Calu3 (cell line): ENCODE measurements around the gene EXD1. TPM values are rescaled to one million over a fixed set of nuclear protein-coding genes. Genes with fewer than 3 reads are reported as not detected.

Experiments used
- BruUV-seq: library from RNA; stranded (reverse); fragments of 400-500 nt; replicated peaks from 2 replicates; lab custom pipeline; 2021; lab: Mats Ljungman, UMichigan
- CTCF ChIA-PET: fragments of 300-600 bp; sonication (Branson Sonifier 250); formaldehyde crosslinking; loops from one replicate; lab custom pipeline; 2022; ENCODE audit warnings: antibody characterized with exemption; lab: Charles Lee
- DNase-seq: peaks from one replicate; pipeline ENCODE4 v3.0.0; 2022
- H3K27ac Mint-ChIP-seq: one replicate; pipeline ENCODE4 v1.8.0; 2022; ENCODE audit warnings: mixed read lengths; ENCODE audit not compliant: unreplicated experiment
- H3K27me3 Mint-ChIP-seq: one replicate; pipeline ENCODE4 v1.8.0; 2022; ENCODE audit warnings: mixed read lengths; ENCODE audit not compliant: unreplicated experiment
- H3K36me3 Mint-ChIP-seq: one replicate; pipeline ENCODE4 v1.8.0; 2022; ENCODE audit warnings: mild to moderate bottlenecking, moderate library complexity, mixed read lengths; ENCODE audit not compliant: insufficient read depth, unreplicated experiment
- H3K4me1 Mint-ChIP-seq: one replicate; pipeline ENCODE4 v1.8.0; 2022; ENCODE audit warnings: mild to moderate bottlenecking, low read depth, mixed read lengths; ENCODE audit not compliant: unreplicated experiment
- H3K4me3 Mint-ChIP-seq: one replicate; pipeline ENCODE4 v1.8.0; 2022; ENCODE audit warnings: mild to moderate bottlenecking, low read depth, moderate library complexity, mixed read lengths; ENCODE audit not compliant: unreplicated experiment
- H3K9me3 Mint-ChIP-seq: one replicate; pipeline ENCODE4 v1.8.0; 2022; ENCODE audit warnings: low read depth, mixed read lengths; ENCODE audit not compliant: unreplicated experiment
- intact Hi-C: fragments of 100-400 bp; cut with micrococcal nuclease; formaldehyde crosslinking; loops from one replicate; pipeline ENCODE4 v1.10.0; 2022; ENCODE audit not compliant: unreplicated experiment
- total RNA-seq: library from RNA; stranded (reverse); gene quantifications from 2 replicates; pipeline ENCODE4 v1.2.3, GENCODE V29; 2022
- TF ChIP-seq, protein P1 (sequence below): fragments of 200-600 bp; IDR thresholded peaks from one replicate; pipeline ENCODE4 v1.8.0; 2022; ENCODE audit warnings: antibody characterized with exemption; ENCODE audit not compliant: unreplicated experiment

Gene EXD1
- total RNA-seq, 1 experiment from 2014 or later: not detected

DNA sequence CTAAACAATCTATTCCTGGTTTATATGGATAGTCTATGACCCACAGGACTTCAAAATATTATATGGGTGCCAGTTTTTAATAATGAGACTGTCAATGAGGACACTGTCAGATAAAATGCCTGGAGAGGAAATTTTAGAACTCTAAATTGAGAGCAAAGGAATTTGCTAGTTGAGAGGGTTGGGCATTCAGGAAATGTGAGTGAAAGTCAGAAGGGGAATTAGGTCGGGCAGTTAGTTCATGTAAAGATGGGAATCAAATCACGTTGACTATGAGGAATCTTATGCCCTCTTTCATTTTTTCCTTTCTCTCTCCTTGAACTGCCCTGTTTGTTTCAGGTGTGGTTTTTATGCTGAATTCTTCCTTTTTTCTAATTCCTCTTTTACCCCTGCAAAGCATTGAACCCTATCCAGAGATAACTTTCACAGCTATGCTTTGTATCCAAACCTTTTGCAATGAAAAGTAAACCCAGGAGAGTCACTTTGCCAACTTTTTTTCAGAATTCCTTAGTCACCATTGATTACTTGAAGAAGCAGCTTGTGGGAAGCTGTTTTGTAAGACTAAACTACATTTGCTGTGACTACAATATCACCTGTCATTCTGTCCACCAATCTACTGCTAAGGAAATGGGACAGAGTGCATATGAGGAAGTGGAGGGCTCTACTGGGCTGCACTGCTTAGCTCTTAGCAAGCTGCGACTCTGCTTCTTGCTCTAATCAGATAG is 28.4 kb upstream of the EXD1 start:
- Mint-ChIP-seq H3K9me3 (no peaks in the 10 kb centered on the region), H3K4me3 (peak overlapping the region; percentile 38), H3K4me1 (peaks cover 18% of the 10 kb centered on the region), H3K36me3 (no peaks in the 10 kb centered on the region), H3K27me3 (no peaks in the 10 kb centered on the region), H3K27ac (peak overlapping the region; percentile 96)
- intact Hi-C loops: loop anchor here (10.0 kb wide), 1 partner anchor 76 kb away; the partner anchor contains the start of genes NUSAP1 and OIP5
- no TSS peak for BruUV-seq
- peak; percentile 24 for DNase-seq
- CTCF ChIA-PET: interaction anchor here (0.6 to 1.5 kb wide), 3 partner anchors 9 to 482 kb away, joined by 4 to 14 read pairs (median 4); no protein-coding TSS in a partner anchor
- TF ChIP-seq, protein P1, sequence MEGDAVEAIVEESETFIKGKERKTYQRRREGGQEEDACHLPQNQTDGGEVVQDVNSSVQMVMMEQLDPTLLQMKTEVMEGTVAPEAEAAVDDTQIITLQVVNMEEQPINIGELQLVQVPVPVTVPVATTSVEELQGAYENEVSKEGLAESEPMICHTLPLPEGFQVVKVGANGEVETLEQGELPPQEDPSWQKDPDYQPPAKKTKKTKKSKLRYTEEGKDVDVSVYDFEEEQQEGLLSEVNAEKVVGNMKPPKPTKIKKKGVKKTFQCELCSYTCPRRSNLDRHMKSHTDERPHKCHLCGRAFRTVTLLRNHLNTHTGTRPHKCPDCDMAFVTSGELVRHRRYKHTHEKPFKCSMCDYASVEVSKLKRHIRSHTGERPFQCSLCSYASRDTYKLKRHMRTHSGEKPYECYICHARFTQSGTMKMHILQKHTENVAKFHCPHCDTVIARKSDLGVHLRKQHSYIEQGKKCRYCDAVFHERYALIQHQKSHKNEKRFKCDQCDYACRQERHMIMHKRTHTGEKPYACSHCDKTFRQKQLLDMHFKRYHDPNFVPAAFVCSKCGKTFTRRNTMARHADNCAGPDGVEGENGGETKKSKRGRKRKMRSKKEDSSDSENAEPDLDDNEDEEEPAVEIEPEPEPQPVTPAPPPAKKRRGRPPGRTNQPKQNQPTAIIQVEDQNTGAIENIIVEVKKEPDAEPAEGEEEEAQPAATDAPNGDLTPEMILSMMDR: no peak

DNA sequence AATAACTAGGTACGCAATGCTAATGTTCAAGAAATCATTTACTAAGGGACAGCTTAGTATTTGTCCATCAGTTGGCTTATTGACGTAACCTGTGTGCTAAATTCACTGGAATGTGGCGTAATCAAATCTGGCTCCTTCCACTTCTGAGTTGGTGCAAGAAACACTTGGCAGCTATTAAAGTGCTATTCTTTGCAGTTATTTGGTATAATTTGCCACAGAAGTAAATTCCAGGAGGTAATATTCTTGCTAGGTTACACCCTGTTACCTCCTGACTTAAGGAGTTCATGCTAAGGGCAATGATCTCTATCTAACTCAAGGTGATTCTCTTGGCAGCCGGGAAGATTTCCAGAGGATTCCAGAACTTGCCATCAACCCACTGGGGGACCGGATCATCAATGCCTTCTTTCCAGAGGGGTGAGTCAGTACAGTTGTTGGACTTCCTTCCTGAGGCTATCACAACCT is 26.1 kb upstream of the EXD1 start:
- Mint-ChIP-seq H3K27ac (peak overlapping the region; percentile 30), H3K9me3 (no peaks in the 10 kb centered on the region), H3K4me3 (no peak overlapping the region), H3K4me1 (peaks cover 18% of the 10 kb centered on the region), H3K27me3 (no peaks in the 10 kb centered on the region), H3K36me3 (no peaks in the 10 kb centered on the region)
- peak; percentile 20 for DNase-seq
- intact Hi-C loops: loop anchor here (10.0 kb wide), 1 partner anchor 78 kb away; the partner anchor contains the start of genes NUSAP1 and OIP5
- TF ChIP-seq, protein P1: no peak
- CTCF ChIA-PET: no interaction called here
- no TSS peak for BruUV-seq

DNA sequence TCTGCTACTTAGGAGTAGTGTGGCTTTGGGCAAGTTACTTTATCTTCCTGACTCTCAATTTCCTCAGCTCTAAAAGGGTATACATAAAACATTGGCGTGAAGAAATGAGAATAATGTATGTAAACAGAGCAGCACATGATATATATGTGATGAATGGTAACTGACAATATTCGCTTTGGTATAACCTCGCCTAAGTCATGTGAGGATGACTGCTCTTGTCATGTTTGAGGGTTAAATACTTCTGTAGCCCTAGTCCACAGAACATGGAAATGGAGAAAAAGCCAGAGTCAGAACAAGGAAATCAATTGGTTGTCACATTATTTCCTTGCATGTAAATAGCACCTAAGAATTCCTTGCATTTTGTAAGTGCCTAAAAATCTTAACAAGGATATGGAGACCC is 25.5 kb upstream of the EXD1 start:
- intact Hi-C loops: loop anchor here (10.0 kb wide), 1 partner anchor 79 kb away; the partner anchor contains the start of genes NUSAP1 and OIP5
- Mint-ChIP-seq H3K9me3 (no peaks in the 10 kb centered on the region), H3K4me3 (no peak overlapping the region), H3K4me1 (peaks cover 18% of the 10 kb centered on the region), H3K27me3 (no peaks in the 10 kb centered on the region), H3K36me3 (no peaks in the 10 kb centered on the region), H3K27ac (peak overlapping the region; percentile 30)
- no peak for DNase-seq
- TF ChIP-seq, protein P1: no peak
- CTCF ChIA-PET: no interaction called here
- BruUV-seq: no TSS peak

DNA sequence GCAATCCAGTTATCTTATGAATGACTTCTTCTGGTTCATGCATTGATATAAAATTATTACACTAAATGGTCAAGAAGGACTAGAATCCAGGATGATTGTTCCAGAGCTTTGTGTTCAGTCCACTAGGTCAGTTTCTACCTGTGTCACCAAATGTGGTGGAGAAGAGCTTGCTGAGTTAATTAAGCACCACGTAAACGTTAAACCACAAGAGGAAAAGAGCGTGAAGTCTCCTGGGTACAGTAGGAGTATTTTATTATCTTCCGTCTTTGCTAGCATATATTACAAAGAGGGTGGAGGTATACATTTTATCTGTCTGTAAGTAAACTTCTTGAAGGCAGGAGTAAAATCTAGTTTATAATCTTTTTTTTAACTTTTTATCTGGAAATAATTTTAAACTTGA is 24.0 kb upstream of the EXD1 start:
- peaks cover 18% of the 10 kb centered on the region for H3K4me1 Mint-ChIP-seq
- H3K36me3 Mint-ChIP-seq: peaks cover 1% of the 10 kb centered on the region
- DNase-seq: no peak
- H3K9me3 Mint-ChIP-seq: no peaks in the 10 kb centered on the region
- TF ChIP-seq, protein P1: no peak
- BruUV-seq: no TSS peak
- H3K4me3 Mint-ChIP-seq: no peak overlapping the region
- H3K27me3 Mint-ChIP-seq: no peaks in the 10 kb centered on the region
- CTCF ChIA-PET: no interaction called here
- no peak overlapping the region for H3K27ac Mint-ChIP-seq
- intact Hi-C loops: loop anchor here (10.0 kb wide), 1 partner anchor 80 kb away; the partner anchor contains the start of genes NUSAP1 and OIP5
